NCI-H1694 (cell line): ENCODE measurements around the gene STAB2.
A peak's percentile ranks its signal among the peaks of the same experiment; 100 is the strongest.
"Not testable (repeated sequence)": the region's sequence is repeated elsewhere in the genome, so short reads cannot be mapped to it uniquely, and the experiment has no call there.

Experiments
- DNase-seq: peaks from one replicate; lab custom pipeline; 2025; lab: John Stamatoyannopoulos, UW

The STAB2 gene

DNA sequence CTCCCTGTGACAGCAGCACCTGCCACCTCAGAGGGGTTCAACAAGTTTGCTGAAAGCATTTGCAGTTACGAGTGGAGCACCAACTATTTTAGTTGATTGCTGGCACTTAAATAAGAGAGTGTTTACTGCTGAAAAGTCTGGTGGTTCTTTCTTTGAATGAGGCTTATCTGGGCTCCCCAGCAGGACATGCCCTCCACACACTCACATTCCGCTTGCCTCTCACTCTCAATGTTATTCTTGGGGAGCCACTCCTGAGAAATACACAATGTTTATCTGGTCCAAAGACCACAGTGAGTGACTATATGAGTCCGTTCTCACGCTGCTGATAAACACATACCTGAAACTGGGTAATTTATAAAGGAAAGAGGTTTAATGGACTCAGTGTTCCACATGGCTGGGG is 222.1 kb downstream of the STAB2 start:
- DNase-seq: no peak

DNA sequence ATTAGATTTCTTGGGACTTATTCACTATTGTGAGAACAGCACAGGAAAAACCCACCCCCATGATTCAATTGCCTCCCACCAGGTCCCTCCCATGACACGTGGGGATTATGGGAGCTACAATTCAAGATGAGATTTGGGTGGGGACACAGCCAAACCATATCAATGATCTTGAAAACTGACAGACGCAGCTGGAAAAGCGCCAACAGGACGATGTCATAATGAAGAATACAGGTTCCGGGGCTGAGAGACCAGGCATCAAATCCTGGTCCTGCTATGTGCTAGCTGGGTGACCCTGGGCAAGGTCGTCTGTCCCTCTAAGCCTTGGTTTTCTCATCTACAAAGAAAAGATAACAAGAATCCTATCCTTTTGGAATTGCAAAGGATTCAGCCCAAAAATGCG is 222.6 kb downstream of the STAB2 start:
- not testable (repeated sequence) for DNase-seq

DNA sequence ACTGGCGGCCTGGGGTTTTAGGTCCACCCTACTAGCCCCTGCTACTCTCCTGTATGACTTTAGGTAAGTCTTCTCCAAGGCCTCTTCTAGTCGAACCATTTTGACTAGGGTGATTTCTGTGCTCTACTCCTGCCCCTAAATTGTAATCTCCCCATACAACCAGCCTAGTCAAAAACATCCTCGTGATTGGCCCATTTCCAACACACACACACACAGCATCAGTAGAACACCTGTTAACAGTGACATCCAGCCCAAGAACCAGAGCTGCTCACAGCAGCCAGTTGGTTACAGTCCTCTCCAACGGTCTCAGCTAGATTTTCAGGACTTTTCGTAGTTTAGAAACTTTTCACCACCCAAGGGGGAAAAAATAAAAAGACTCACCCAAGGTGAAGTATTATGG is 223.0 kb downstream of the STAB2 start:
- DNase-seq: peak; percentile 26

DNA sequence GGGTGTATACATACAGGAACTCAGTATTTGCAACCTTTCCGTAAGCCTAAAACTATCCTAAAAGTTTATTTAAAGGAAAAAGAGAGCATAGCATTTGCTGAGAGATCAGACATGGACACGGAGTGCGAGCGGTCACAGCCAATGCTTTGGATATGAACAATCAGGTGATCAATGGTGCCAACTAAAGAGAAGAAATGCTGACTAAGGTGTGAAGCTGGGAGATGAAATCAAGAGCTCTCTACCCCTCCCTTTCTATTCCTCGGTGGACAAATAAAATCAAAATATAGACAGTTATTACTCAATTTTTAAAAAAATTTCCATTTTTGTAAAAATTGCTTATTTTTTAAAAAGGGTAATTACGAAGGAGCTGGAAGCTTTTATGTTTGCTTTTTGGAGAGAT is 224.7 kb downstream of the STAB2 start:
- no peak for DNase-seq

DNA sequence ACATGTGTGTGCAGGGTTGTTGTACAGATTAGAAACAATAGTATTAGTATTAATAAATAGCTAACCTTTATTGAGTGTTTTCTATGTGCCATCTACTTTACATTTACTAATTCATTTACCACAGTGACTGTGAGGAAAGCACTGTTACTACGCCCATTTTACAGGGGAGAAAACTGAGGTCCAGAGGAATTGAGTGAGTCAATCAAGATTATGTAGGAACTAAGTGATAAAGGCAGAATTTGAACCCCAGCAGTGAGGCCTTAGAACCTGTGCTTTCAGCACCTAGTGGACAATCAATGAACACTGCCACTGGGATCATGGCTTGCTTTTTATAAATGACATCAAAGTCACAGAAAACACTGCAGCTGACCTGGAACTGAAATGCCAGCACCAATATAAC is 225.7 kb downstream of the STAB2 start:
- no peak for DNase-seq

- no peak for DNase-seq
Observed at GRCh38 chr12:103813426-103813825, 226.4 kb downstream of the STAB2 start.

- DNase-seq: no peak
Observed at GRCh38 chr12:103813949-103814348, 226.9 kb downstream of the STAB2 start.

DNA sequence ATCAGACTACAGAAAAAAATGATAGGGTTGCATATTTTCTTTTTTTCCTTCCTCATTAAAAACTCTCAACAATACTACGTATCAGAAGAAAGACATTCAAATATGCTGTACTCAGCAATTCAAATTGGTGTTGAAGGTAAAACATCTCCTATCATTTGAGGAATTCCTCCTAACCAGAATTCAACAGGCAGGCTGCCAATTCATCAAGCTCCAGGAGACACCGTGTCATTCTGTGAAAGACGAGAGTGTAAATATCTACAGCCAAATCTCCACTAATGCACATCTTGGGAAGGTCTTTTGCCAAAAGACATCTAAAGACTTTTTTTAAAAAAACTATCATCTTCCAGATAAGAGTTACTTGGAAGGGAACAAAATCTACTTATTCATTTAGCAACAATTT is 227.4 kb downstream of the STAB2 start:
- DNase-seq: no peak
